Fibroblast of mammary gland (primary cell): Measurements from ENCODE around the gene EGFL7.
A peak's percentile ranks its signal among the peaks of the same experiment; 100 is the strongest.

Source experiments
- DNase-seq: peaks from one replicate; pipeline ENCODE4 v3.0.0-alpha.2; 2010; ENCODE audit warnings: low read depth
- H3K4me3 ChIP-seq: 2 replicates; pipeline ENCODE4 v1.5.1; 2011; ENCODE audit warnings: low read depth, mild to moderate bottlenecking, low read length, moderate library complexity; ENCODE audit not compliant: control insufficient read depth
- CTCF ChIP-seq: conservative IDR thresholded peaks from 2 replicates; pipeline ENCODE4 v1.5.1; 2011; ENCODE audit warnings: low read depth, low read length, inconsistent platforms; ENCODE audit not compliant: control insufficient read depth, insufficient read depth

EGFL7 gene

GRCh38 chr9:136693490-136694162, 30.9 kb downstream of the EGFL7 start:
- DNase-seq, result peak; percentile 51
- no peak for TF ChIP-seq CTCF
- H3K4me3 ChIP-seq, result no peak overlapping the region

- TF ChIP-seq CTCF, result peak; percentile 70
- DNase-seq, result peak; percentile 30
- no peak overlapping the region for H3K4me3 ChIP-seq
These were observed 31.6 kb downstream of the EGFL7 start for GRCh38 chr9:136694163-136694871.

GRCh38 chr9:136694872-136695247, 32.1 kb downstream of the EGFL7 start:
- DNase-seq, result no peak
- TF ChIP-seq CTCF, result no peak
- no peak overlapping the region for H3K4me3 ChIP-seq

GRCh38 chr9:136695435-136695895, 32.7 kb downstream of the EGFL7 start:
- no peak for TF ChIP-seq CTCF
- no peak overlapping the region for H3K4me3 ChIP-seq
- DNase-seq, result no peak

GRCh38 chr9:136695955-136696354, 33.2 kb downstream of the EGFL7 start:
- H3K4me3 ChIP-seq, result no peak overlapping the region
- TF ChIP-seq CTCF, result no peak
- no peak for DNase-seq

- no peak for DNase-seq
- H3K4me3 ChIP-seq, result no peak overlapping the region
- TF ChIP-seq CTCF, result no peak
These were observed 33.8 kb downstream of the EGFL7 start for GRCh38 chr9:136696502-136696901.
